HFF-Myc (cell line): ENCODE measurements around the gene SUCLG2.

Experiments used
- DNase-seq: peaks from one replicate; pipeline ENCODE4 v3.0.0-alpha.2; 2011; ENCODE audit warnings: low read depth; ENCODE audit errors: extremely low read depth
- H3K4me3 ChIP-seq: replicated peaks from 2 replicates; pipeline ENCODE4 v1.5.1; 2011; ENCODE audit warnings: low read depth, mild to moderate bottlenecking, control low read depth, low read length
- TF ChIP-seq, protein P1 (sequence below): IDR thresholded peaks from 2 replicates; pipeline ENCODE4 v1.5.1; 2012; ENCODE audit warnings: mild to moderate bottlenecking, low read depth, low read length, control low read depth; ENCODE audit errors: missing control alignments

The SUCLG2 gene, protein sequence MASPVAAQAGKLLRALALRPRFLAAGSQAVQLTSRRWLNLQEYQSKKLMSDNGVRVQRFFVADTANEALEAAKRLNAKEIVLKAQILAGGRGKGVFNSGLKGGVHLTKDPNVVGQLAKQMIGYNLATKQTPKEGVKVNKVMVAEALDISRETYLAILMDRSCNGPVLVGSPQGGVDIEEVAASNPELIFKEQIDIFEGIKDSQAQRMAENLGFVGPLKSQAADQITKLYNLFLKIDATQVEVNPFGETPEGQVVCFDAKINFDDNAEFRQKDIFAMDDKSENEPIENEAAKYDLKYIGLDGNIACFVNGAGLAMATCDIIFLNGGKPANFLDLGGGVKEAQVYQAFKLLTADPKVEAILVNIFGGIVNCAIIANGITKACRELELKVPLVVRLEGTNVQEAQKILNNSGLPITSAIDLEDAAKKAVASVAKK

DNA sequence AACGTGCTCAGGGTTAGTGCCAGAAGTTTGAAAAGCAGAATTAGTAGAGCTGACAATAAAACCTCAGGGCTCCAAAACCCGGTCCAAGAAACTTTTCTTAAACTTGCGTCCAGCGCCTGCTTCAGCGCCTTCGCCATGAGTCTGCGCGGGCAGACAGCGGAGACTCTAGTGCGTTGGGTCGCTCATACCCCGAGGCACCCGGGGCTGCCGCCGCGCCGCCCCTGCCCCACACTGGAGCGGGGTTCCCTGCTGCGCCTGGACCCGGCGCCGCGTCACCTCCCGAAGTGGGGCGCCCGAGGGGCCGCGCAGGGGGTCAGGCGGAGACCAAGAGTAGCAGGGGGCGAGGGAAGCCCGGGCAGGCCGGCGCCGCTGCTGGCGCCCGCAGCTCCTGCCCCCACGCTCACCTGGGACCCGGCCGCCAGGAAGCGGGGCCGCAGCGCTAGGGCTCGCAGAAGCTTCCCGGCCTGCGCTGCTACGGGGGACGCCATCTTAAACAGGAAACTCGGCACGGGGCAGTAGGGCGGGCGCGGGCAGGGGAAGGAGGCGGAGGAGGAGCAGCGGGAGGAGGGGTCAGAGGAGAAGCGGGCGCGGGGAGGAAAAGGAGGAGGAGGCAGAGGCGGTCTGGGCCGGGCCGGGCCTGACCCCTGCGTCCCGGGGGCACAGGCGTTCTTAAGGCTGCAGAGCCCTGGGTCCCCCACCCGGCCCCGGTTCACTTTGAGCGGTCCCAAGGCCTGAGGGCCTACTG, at the start of gene SUCLG2:
Gene SUCLG2, minus strand, starts transcription at position 514 of the 745 bp plus-strand sequence. Its CDS starts 26 bp downstream, at position 488.
- peak within 1 kb of the TSS; percentile 71 for H3K4me3 ChIP-seq
- TF ChIP-seq, protein P1, sequence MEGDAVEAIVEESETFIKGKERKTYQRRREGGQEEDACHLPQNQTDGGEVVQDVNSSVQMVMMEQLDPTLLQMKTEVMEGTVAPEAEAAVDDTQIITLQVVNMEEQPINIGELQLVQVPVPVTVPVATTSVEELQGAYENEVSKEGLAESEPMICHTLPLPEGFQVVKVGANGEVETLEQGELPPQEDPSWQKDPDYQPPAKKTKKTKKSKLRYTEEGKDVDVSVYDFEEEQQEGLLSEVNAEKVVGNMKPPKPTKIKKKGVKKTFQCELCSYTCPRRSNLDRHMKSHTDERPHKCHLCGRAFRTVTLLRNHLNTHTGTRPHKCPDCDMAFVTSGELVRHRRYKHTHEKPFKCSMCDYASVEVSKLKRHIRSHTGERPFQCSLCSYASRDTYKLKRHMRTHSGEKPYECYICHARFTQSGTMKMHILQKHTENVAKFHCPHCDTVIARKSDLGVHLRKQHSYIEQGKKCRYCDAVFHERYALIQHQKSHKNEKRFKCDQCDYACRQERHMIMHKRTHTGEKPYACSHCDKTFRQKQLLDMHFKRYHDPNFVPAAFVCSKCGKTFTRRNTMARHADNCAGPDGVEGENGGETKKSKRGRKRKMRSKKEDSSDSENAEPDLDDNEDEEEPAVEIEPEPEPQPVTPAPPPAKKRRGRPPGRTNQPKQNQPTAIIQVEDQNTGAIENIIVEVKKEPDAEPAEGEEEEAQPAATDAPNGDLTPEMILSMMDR, result no peak
- peak; percentile 43 for DNase-seq

GRCh38 chr3:67700596-67700995, 46.2 kb upstream of the SUCLG2 start:
- no peak overlapping the region for H3K4me3 ChIP-seq
- TF ChIP-seq, protein P1, result no peak
- DNase-seq, result no peak

- H3K4me3 ChIP-seq, result no peak overlapping the region
- TF ChIP-seq, protein P1, result no peak
- no peak for DNase-seq
Measured at GRCh38 chr3:67699882-67700281, 45.5 kb upstream of the SUCLG2 start.

GRCh38 chr3:67692621-67693020, 38.2 kb upstream of the SUCLG2 start:
- TF ChIP-seq, protein P1, result no peak
- H3K4me3 ChIP-seq, result no peak overlapping the region
- DNase-seq, result no peak

DNA sequence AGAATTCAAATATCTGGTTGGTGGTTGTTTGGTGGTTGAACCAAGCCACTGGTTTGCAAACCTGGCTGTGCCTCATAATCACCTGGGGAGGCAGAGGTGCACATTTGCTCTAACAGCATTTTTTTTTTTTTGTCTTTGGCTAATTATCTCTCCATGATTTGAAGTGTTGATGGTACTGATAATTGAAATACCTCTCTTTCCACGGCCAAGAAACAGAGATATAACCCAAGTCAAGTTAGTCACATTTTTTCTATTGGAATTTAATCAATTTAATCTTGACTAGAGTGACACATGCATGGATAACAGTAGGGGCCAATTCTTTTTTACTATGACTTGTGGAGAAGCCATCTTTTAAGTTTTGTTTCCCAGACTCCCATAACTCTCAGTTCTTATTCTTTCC, 37.5 kb upstream of the SUCLG2 start:
- no peak for DNase-seq
- TF ChIP-seq, protein P1, result no peak
- H3K4me3 ChIP-seq, result no peak overlapping the region

DNA sequence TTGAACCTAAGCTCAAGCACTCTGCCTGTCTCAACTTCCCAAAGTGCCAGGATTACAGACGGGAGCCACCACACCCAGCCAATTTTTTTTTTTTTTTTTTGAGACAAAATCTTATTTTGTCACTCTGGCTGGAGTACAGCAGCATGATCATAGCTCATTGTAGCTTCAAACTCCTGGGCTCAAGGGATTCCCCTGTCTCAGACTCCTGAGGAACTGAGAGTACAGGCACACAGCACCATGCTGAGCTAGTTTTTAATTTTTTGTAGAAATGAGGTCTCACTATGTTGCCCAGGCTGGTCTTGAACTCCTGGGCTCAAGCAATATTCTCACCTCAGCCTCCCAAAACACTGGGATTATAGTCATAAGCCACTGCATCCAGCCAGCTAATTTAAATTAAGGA, 36.8 kb upstream of the SUCLG2 start:
- no peak overlapping the region for H3K4me3 ChIP-seq
- no peak for DNase-seq
- TF ChIP-seq, protein P1, result no peak
